ENCODE measurements around the gene PANK1.

DNA sequence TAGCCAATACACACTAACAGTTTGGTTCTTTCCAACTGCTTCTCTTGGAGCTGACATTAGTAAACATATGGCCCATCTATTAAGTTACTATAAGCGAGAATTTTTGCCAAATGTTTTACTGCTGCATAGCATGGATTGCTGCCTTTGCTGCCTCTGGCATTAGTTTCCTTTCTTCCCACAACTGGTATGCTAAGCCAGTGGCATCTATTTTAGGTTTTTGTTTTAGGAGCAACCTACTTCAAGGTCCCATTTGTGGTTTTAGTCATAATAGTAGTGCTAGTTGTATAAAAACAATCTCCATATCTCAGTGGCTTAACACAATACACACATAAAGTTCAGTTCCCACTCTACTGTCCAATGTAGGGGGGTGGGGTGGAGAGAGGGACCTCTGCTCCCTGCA is 25.9 kb upstream of the PANK1 start:
- no peak for TF ChIP-seq NRF1 (IDR thresholded peaks at IDR 0.05; ENCODE audit: low read depth, low read length)
- TF ChIP-seq, protein P1, sequence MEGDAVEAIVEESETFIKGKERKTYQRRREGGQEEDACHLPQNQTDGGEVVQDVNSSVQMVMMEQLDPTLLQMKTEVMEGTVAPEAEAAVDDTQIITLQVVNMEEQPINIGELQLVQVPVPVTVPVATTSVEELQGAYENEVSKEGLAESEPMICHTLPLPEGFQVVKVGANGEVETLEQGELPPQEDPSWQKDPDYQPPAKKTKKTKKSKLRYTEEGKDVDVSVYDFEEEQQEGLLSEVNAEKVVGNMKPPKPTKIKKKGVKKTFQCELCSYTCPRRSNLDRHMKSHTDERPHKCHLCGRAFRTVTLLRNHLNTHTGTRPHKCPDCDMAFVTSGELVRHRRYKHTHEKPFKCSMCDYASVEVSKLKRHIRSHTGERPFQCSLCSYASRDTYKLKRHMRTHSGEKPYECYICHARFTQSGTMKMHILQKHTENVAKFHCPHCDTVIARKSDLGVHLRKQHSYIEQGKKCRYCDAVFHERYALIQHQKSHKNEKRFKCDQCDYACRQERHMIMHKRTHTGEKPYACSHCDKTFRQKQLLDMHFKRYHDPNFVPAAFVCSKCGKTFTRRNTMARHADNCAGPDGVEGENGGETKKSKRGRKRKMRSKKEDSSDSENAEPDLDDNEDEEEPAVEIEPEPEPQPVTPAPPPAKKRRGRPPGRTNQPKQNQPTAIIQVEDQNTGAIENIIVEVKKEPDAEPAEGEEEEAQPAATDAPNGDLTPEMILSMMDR (IDR thresholded peaks at IDR 0.05) = no peak
- TF ChIP-seq MXI1 (IDR thresholded peaks at IDR 0.05; ENCODE audit: low read depth, low read length) = no peak
